ENCODE results near the gene LRRC74B. TPM values are rescaled to one million over a fixed set of nuclear protein-coding genes. Genes with fewer than 3 reads are reported as not detected.
A peak's percentile ranks its signal among the peaks of the same experiment; 100 is the strongest.

The LRRC74B gene
- total RNA-seq, 1 experiment from 2014 or later, result not detected

- CTCF ChIA-PET, result interaction anchor here (0.6 to 1.1 kb wide), 4 partner anchors 28 to 543 kb away, joined by 3 to 6 read pairs (median 4); no protein-coding TSS in a partner anchor
- Mint-ChIP-seq H3K27me3 (ENCODE audit: unreplicated experiment) (peaks cover 41% of the 10 kb centered on the region), H3K27ac (ENCODE audit: unreplicated experiment) (no peak overlapping the region), H3K9me3 (ENCODE audit: low read depth, unreplicated experiment) (no peaks in the 10 kb centered on the region), H3K4me3 (ENCODE audit: low read depth, unreplicated experiment) (no peak overlapping the region), H3K4me1 (ENCODE audit: low read depth, unreplicated experiment) (no peaks in the 10 kb centered on the region), H3K36me3 (ENCODE audit: insufficient read depth, unreplicated experiment) (no peaks in the 10 kb centered on the region)
- no peak for TF ChIP-seq CTCF (IDR thresholded peaks at IDR 0.05; ENCODE audit: unreplicated experiment)
- peak; percentile 26 for DNase-seq
- intact Hi-C loops (cut with micrococcal nuclease; ENCODE audit: unreplicated experiment), result no loop called here
- BruUV-seq (replicated peaks), result no TSS peak
Measured at GRCh38 chr22:21074102-21074715, 28.5 kb downstream of the LRRC74B start.

- no peak for TF ChIP-seq CTCF (IDR thresholded peaks at IDR 0.05; ENCODE audit: unreplicated experiment)
- CTCF ChIA-PET, result no interaction called here
- Mint-ChIP-seq H3K4me3 (ENCODE audit: low read depth, unreplicated experiment) (no peak overlapping the region), H3K27me3 (ENCODE audit: unreplicated experiment) (peaks cover 27% of the 10 kb centered on the region), H3K4me1 (ENCODE audit: low read depth, unreplicated experiment) (no peaks in the 10 kb centered on the region), H3K27ac (ENCODE audit: unreplicated experiment) (no peak overlapping the region), H3K36me3 (ENCODE audit: insufficient read depth, unreplicated experiment) (no peaks in the 10 kb centered on the region), H3K9me3 (ENCODE audit: low read depth, unreplicated experiment) (no peaks in the 10 kb centered on the region)
- no TSS peak for BruUV-seq (replicated peaks)
- DNase-seq, result no peak
- intact Hi-C loops (cut with micrococcal nuclease; ENCODE audit: unreplicated experiment), result no loop called here
Measured at GRCh38 chr22:21075516-21076138, 29.9 kb downstream of the LRRC74B start.

GRCh38 chr22:21076912-21077625 lies 31.3 kb downstream of the LRRC74B start:
- no TSS peak for BruUV-seq (replicated peaks)
- CTCF ChIA-PET, result no interaction called here
- Mint-ChIP-seq H3K27me3 (ENCODE audit: unreplicated experiment) (peaks cover 22% of the 10 kb centered on the region), H3K4me1 (ENCODE audit: low read depth, unreplicated experiment) (no peaks in the 10 kb centered on the region), H3K9me3 (ENCODE audit: low read depth, unreplicated experiment) (no peaks in the 10 kb centered on the region), H3K36me3 (ENCODE audit: insufficient read depth, unreplicated experiment) (no peaks in the 10 kb centered on the region), H3K27ac (ENCODE audit: unreplicated experiment) (no peak overlapping the region), H3K4me3 (ENCODE audit: low read depth, unreplicated experiment) (no peak overlapping the region)
- no peak for TF ChIP-seq CTCF (IDR thresholded peaks at IDR 0.05; ENCODE audit: unreplicated experiment)
- intact Hi-C loops (cut with micrococcal nuclease; ENCODE audit: unreplicated experiment), result no loop called here
- DNase-seq, result no peak

- H3K4me3 Mint-ChIP-seq (ENCODE audit: low read depth, unreplicated experiment), result no peak overlapping the region
- peaks cover 13% of the 10 kb centered on the region for H3K27me3 Mint-ChIP-seq (ENCODE audit: unreplicated experiment)
- no peaks in the 10 kb centered on the region for H3K4me1 Mint-ChIP-seq (ENCODE audit: low read depth, unreplicated experiment)
- no peaks in the 10 kb centered on the region for H3K36me3 Mint-ChIP-seq (ENCODE audit: insufficient read depth, unreplicated experiment)
- H3K27ac Mint-ChIP-seq (ENCODE audit: unreplicated experiment), result no peak overlapping the region
- no peak for TF ChIP-seq CTCF (IDR thresholded peaks at IDR 0.05; ENCODE audit: unreplicated experiment)
- no peaks in the 10 kb centered on the region for H3K9me3 Mint-ChIP-seq (ENCODE audit: low read depth, unreplicated experiment)
- intact Hi-C loops (cut with micrococcal nuclease; ENCODE audit: unreplicated experiment), result no loop called here
- no peak for DNase-seq
- CTCF ChIA-PET, result no interaction called here
- BruUV-seq (replicated peaks), result no TSS peak
Measured at GRCh38 chr22:21077884-21078508, 32.2 kb downstream of the LRRC74B start.

All from Calu3 (cell line).